NCI-H345 treated with DMSO at 0.1 percent for 48 hours (cell line): Measurements from ENCODE around the gene SERPINA3.
"Not testable (repeated sequence)": the region's sequence is repeated elsewhere in the genome, so short reads cannot be mapped to it uniquely, and the experiment has no call there.

Source experiments
- DNase-seq: peaks from one replicate; lab custom pipeline; 2025; ENCODE audit not compliant: unreplicated experiment; lab: John Stamatoyannopoulos, UW

The SERPINA3 gene

DNA sequence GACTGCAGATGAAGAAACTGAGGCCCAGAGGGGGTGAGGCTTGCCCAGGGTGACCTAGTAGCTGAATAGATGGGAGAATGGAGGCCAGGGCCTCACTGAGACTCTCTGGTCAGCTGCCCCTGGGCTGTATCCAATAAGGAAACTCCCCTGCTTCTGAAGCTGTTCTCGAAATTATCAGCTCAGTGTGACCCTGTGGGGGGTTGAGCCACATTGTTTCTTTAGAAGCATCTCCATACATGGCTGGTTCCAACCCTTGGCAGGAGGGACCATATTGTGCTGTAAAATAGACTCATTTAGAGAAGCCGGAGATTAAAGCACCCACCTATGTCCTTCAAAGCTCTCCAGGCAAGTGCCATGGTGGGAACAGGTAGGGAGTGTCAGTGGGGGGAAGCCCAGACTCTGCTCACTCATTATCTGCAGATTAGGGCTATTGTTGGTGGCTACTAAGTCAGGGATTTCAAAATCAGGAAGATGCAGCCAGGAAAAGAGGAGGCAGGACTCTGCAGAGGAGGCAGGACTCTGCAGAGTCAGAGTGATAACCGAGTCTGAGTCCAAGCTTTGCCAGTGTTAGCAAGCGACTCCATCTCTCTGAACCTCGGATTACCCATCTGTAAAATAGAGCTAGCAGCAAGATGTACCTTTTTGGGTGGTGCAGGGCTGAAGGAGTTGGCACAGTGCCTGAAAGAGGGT, 27.5 kb upstream of the SERPINA3 start:
- DNase-seq = no peak

- DNase-seq = no peak
Observed at GRCh38 chr14:94586635-94587034, 25.6 kb upstream of the SERPINA3 start.

DNA sequence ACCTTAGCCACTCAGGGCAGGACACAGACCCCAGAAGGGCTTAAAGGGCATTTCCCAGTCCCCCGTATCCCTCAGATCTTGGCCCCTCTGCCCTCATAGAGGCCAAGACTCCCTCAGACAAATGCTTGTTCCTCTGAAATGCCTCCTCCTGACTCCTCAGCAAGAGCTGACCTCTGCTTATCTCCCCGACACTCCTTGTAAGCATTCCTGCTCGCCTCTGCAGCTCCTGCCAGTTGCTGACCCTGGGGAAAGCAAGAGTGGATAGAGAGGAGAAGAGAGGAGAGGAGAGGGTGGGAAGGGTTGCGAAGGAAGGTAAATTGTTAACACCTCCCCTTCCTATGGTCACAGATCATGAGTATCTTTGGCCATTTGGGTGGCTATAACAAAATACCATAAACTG, 23.9 kb upstream of the SERPINA3 start:
- no peak for DNase-seq

- DNase-seq = no peak
Observed at GRCh38 chr14:94591073-94591472, 21.1 kb upstream of the SERPINA3 start.

- DNase-seq = no peak
Observed at GRCh38 chr14:94591871-94592270, 20.3 kb upstream of the SERPINA3 start.

DNA sequence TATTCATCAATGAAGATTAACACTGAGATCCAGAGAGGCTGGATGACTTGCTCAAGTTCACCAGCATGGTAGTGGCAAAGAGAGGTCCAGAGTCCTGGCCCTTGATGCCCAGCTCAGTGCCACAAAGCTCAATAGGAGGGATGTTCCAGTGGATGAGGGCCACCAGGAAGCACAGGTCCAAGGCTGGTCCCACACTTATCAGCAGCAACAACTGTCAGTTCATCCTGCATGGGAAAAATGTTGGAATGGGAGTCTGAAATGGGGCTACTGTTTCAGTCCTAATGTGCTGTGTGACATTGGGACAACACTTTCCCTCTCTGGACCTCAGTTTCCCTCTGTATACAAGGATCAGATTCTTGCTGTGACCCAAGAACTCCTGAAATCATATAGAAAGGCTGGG, 19.7 kb upstream of the SERPINA3 start:
- no peak for DNase-seq

DNA sequence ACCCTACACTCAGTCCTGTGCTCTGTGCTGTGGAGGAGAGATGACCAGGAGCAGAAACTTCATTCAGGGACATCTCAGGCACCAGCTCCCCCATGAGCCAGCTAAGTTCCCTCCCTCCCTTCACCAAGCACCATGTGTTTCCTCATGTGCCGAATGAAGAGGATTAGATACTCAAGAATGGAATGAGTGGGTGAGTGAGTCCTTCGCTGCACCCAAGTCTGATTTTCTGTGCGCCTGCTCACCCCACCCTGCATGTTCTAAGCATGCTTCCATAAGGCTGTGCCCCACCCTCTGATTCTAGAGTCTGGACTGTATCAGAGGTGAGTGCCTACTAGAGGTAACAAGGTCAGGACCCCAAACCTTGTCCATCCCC, 18.8 kb upstream of the SERPINA3 start:
- no peak for DNase-seq

GRCh38 chr14:94593749-94594431, 18.3 kb upstream of the SERPINA3 start:
- no peak for DNase-seq

- DNase-seq = no peak
Observed at GRCh38 chr14:94594441-94594840, 17.8 kb upstream of the SERPINA3 start.

DNA sequence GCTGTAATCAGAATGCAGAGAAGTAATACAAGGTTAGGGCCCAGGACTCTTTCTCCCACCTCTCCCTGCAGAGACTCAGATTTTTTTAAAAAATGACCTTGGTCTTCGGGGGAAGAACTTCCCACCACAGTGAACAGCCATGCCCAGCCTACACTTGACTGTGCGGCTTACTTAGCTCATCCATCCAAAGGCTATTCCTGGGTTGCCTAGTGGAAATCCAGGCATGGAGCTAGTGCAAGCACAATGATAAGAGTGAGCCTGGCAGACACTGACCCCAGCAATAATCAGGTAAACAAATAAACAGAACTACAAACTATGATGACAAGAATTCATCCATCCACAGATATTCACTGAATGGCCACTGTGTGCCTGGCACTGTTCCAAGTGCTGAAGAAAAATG, 16.3 kb upstream of the SERPINA3 start:
- no peak for DNase-seq

GRCh38 chr14:94596361-94596760, 15.8 kb upstream of the SERPINA3 start:
- DNase-seq = no peak

DNA sequence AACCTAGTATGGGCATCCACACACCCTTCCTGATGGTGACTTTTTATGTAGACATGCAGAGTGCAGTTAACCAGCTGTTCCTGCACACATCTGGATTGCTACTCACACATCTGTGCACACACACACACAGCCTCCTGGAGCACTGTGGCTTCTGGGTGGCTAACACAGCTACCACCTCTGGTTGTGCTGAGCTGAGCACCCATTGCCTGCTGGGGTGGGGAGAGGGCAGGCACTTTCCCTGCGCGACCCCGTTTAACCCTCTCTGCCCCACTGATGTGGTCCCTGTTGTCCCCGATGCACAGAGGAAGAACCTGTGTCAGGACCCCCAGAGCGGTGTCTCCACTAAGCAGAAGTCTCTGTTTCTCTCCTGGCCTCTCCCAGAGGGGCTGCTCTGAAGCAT, 14.4 kb upstream of the SERPINA3 start:
- DNase-seq = no peak

DNA sequence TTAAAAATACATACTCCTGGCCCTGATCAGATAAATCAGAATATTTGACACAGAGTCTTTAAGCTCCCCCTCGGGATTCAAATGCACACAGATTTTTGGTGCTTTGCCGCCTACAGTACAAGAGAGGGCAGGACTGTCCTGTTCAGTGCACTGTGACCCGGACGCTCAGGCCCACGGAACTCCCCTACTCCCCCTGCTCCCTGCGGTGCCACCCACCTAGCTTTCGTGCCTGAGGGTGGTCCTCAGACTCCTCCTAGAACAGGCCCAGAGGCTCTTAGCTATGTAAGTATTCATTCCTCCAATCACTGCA, 13.7 kb upstream of the SERPINA3 start:
- no peak for DNase-seq

GRCh38 chr14:94598816-94599655, 13.2 kb upstream of the SERPINA3 start:
- DNase-seq = no peak

DNA sequence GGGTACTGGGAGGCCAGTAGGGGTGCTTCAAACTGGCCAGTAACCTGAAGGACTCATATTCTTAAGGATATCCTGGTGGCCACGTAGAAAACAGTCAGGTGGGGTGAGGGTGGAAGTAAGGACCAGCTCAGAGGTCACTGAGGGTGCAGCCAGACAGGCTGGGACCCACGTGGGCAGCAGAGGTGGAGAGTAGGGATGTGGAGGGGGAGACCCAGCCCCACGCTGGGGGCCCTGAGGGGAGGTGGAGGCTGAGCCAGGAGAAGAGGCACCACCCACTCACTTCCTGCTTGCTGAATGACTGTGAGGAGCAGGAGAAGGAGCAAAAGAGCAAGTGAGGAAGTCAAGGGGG, 12.6 kb upstream of the SERPINA3 start:
- DNase-seq = no peak

GRCh38 chr14:94600148-94600545, 12.0 kb upstream of the SERPINA3 start:
- DNase-seq = no peak

DNA sequence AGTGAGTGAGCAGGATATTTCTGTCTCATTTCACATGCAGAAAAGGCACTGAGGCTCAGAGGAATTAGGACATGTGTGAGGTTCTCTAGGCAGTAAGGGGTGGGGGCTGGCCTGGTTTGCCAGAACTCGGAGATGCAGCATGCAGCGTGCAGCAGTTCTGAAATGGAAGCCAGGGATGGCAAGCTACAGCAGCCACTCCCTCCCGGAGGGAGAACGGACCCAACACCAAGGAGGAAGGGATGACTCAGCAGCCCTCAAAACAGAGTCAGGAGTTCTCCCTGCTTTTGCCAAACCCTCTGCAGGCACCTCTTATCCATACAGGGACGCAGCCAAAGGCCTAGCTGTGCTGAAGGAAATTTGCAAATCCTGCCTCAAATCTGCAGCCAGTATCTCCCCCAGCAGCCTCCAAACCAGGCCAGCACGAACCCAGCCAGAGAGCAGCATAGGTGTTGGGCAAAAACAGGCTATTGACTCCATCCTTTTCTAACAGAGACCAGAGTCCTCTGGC, 10.3 kb upstream of the SERPINA3 start:
- no peak for DNase-seq

DNA sequence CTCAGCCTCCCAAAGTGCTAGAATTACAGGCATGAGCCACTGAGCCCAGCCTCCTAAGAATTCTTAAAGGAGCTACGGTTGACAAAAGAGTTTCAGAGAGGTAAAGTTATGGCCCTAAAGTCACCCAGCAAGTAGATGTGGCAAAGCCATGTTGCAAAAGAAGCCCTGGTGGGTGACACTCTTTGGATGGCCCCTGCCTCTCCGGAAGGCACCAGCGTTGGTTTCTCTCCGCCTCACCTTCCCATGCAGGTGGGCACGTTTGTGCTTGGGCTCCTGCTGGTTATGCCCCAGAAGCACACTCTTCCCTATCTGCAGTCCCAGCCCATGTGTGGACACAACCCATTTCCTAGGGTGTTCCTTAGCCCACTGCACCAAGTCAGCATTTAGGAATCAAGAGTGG, 9.5 kb upstream of the SERPINA3 start:
- no peak for DNase-seq

DNA sequence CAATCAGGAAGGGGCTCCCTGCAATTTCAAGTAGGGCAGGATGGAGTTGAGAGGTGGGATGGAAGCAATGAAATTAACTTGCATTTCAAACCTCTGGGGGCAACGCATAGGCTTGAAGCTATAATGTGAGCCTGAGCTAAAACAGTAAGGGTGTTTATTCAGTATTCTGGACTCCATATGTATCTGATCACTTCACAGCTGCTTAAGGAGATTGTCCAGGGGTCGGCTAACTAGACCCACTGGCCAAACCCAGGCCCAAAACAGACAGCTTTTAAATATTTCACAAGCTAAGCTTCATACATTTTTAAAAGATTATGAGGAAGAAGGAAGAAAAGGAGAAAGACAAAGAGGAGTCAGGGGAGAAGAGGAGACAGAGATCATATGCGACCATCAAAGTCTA, 6.8 kb upstream of the SERPINA3 start:
- no peak for DNase-seq

- DNase-seq = not testable (repeated sequence)
Observed at GRCh38 chr14:94608966-94609365, 3.2 kb upstream of the SERPINA3 start.

- no peak for DNase-seq
Observed at GRCh38 chr14:94611179-94611578, 1.0 kb upstream of the SERPINA3 start.
